Keratinocyte (primary cell): ENCODE data around the gene TGFBR1. TPM values are rescaled to one million over a fixed set of nuclear protein-coding genes. Genes with fewer than 3 reads are reported as not detected.

Experiments used
- DNase-seq: peaks from one replicate; pipeline ENCODE4 v3.0.0-alpha.2; 2011; ENCODE audit warnings: low read depth, missing footprints, low spot score
- FAIRE-seq: peaks from 2 replicates; lab custom pipeline; 2011; peaks lifted over from hg19 to GRCh38; lab: Jason Lieb, UNC
- H2AFZ ChIP-seq: 2 replicates; pipeline ENCODE4 v1.6.0; 2012; ENCODE audit warnings: low read length, control low read depth, inconsistent platforms; ENCODE audit not compliant: control insufficient read depth
- H3K27ac ChIP-seq: 2 replicates; pipeline ENCODE4 v1.5.1; 2011; ENCODE audit warnings: low read length; ENCODE audit not compliant: control insufficient read depth, insufficient read depth
- H3K27me3 ChIP-seq: 3 replicates; pipeline ENCODE4 v1.6.0; 2011; ENCODE audit warnings: low read length; ENCODE audit not compliant: control insufficient read depth, insufficient read depth; ENCODE audit errors: extremely low read depth
- H3K36me3 ChIP-seq, 2 experiments: 2 replicates in 1 of 2; 3 replicates in 1 of 2; pipeline ENCODE4 v1.5.1; 2011; ENCODE audit warnings: low read length in 2 of 2, mild to moderate bottlenecking in 1 of 2; ENCODE audit not compliant: control insufficient read depth in 2 of 2, insufficient read depth in 2 of 2; ENCODE audit errors: extremely low read depth in 1 of 2
- H3K4me1 ChIP-seq: 3 replicates; pipeline ENCODE4 v1.5.1; 2011; ENCODE audit warnings: low read length; ENCODE audit not compliant: control insufficient read depth, insufficient read depth; ENCODE audit errors: extremely low read depth
- H3K4me2 ChIP-seq: 3 replicates; pipeline ENCODE4 v1.6.0; 2011; ENCODE audit warnings: low read depth, low read length; ENCODE audit not compliant: control insufficient read depth, insufficient read depth; ENCODE audit errors: extremely low read depth
- H3K4me3 ChIP-seq, 3 experiments: fragments of 200-600 bp in 1 of 3; sonication (generic) in 1 of 3; 2 replicates in 2 of 3; 3 replicates in 1 of 3; pipeline ENCODE4 v1.5.1; 2011 to 2016; ENCODE audit warnings: low read length in 3 of 3, mild to moderate bottlenecking in 3 of 3, control low read depth in 2 of 3, inconsistent platforms in 1 of 3, low read depth in 1 of 3, mixed read lengths in 1 of 3, mixed run types in 1 of 3, moderate library complexity in 1 of 3; ENCODE audit not compliant: control insufficient read depth in 2 of 3, insufficient read depth in 2 of 3; ENCODE audit errors: extremely low read depth in 1 of 3
- H3K79me2 ChIP-seq: 2 replicates; pipeline ENCODE4 v1.6.0; 2012; ENCODE audit warnings: low read length; ENCODE audit not compliant: control insufficient read depth, insufficient read depth
- H3K9ac ChIP-seq: 3 replicates; pipeline ENCODE4 v1.6.0; 2011; ENCODE audit warnings: low read length; ENCODE audit not compliant: control insufficient read depth, insufficient read depth; ENCODE audit errors: extremely low read depth
- H3K9me1 ChIP-seq: 3 replicates; pipeline ENCODE4 v1.6.0; 2011; ENCODE audit warnings: low read length; ENCODE audit not compliant: control insufficient read depth, insufficient read depth; ENCODE audit errors: extremely low read depth
- H3K9me3 ChIP-seq: 2 replicates; pipeline ENCODE4 v1.5.1; 2012; ENCODE audit warnings: low read depth, low read length; ENCODE audit not compliant: control insufficient read depth
- H4K20me1 ChIP-seq: 3 replicates; pipeline ENCODE4 v1.6.0; 2011; ENCODE audit warnings: low read length; ENCODE audit not compliant: control insufficient read depth, insufficient read depth; ENCODE audit errors: extremely low read depth
- EZH2 ChIP-seq: IDR thresholded peaks from one replicate; pipeline ENCODE4 v1.6.1; 2012; ENCODE audit warnings: inconsistent platforms, mild to moderate bottlenecking, low read length, moderate library complexity
- dilution Hi-C: fragments of 300-500 bp; cut with MboI; formaldehyde crosslinking; loops from one replicate; pipeline ENCODE4 v1.7.0; 2020; ENCODE audit warnings: low sequenced_read_pairs; ENCODE audit not compliant: extremely low pct_ligation_motif_present
- polyA plus RNA-seq, 5 experiments: library from polyadenylated mRNA; depleted of rRNA in 3 of 5; stranded (reverse) in 3 of 5; stranded (forward) in 1 of 5; unstranded in 1 of 5; fragments of >200 nt; gene quantifications; 1 replicate in 1 of 5; 2 replicates in 3 of 5; 3 replicates in 1 of 5; pipeline versions ENCODE4 v1.2.1 to v1.2.3, GENCODE V29; 2011 to 2012; ENCODE audit warnings: missing spikeins in 2 of 5, low read depth in 1 of 5, low replicate concordance in 1 of 5
- TF ChIP-seq, protein P1 (sequence below), 3 experiments: IDR thresholded peaks in 1 of 3; conservative IDR thresholded peaks in 1 of 3; optimal IDR thresholded peaks in 1 of 3; 2 replicates in 2 of 3; 3 replicates in 1 of 3; pipeline versions ENCODE3 to v1.5.1; 2011; ENCODE audit warnings: low read length in 3 of 3, mild to moderate bottlenecking in 3 of 3, moderate library complexity in 2 of 3, control low read depth in 1 of 3, inconsistent platforms in 1 of 3; ENCODE audit not compliant: insufficient read depth in 2 of 3; ENCODE audit errors: extremely low read depth in 1 of 3

The TGFBR1 gene
- polyA plus RNA-seq, 1 donor (not counting 4 experiments of a cell fraction or from before 2014, with no cell fraction given): 55.0 TPM

DNA sequence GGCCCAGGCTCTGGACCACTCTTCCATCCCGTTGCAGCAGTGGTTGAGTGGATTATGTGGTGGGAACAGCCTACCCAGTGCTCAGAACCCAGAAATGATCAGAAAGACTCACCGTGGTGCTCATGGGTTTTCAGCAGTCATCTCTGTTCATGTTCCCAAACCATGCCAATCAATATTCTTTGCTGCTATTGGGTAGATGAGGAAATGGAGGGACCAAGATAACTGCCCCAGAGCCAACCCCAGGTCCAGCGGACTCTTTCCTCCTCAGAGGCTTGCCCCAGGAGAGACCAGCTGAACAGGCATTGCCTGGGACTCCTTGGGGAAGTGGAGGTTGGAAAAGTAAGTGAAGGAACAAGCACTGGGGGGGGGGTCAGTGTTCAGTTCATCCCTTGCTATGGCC lies 78.7 kb downstream of the TGFBR1 start:
- Histone ChIP-seq H3K79me2 (no peaks in the 10 kb centered on the region), H3K4me2 (no peak overlapping the region), H3K36me3 (no peaks in the 10 kb centered on the region), H4K20me1 (no peaks in the 10 kb centered on the region), H3K9me1 (no peaks in the 10 kb centered on the region), H3K27ac (no peak overlapping the region), H3K4me3 (no peak overlapping the region), H3K9me3 (no peaks in the 10 kb centered on the region), H2AFZ (no peak overlapping the region), H3K27me3 (peaks cover 8% of the 10 kb centered on the region), H3K4me1 (peaks cover 2% of the 10 kb centered on the region), H3K9ac (no peak overlapping the region)
- dilution Hi-C loops: no loop called here
- DNase-seq (no peak), FAIRE-seq (no peak)
- no peak for TF ChIP-seq EZH2
- TF ChIP-seq, protein P1, sequence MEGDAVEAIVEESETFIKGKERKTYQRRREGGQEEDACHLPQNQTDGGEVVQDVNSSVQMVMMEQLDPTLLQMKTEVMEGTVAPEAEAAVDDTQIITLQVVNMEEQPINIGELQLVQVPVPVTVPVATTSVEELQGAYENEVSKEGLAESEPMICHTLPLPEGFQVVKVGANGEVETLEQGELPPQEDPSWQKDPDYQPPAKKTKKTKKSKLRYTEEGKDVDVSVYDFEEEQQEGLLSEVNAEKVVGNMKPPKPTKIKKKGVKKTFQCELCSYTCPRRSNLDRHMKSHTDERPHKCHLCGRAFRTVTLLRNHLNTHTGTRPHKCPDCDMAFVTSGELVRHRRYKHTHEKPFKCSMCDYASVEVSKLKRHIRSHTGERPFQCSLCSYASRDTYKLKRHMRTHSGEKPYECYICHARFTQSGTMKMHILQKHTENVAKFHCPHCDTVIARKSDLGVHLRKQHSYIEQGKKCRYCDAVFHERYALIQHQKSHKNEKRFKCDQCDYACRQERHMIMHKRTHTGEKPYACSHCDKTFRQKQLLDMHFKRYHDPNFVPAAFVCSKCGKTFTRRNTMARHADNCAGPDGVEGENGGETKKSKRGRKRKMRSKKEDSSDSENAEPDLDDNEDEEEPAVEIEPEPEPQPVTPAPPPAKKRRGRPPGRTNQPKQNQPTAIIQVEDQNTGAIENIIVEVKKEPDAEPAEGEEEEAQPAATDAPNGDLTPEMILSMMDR (optimal IDR thresholded peaks at IDR 0.05 in 1 of 3, IDR thresholded peaks at IDR 0.05 in 1 of 3, conservative IDR thresholded peaks at IDR 0.05 in 1 of 3; ENCODE audit: extremely low read depth in 1 of 3, insufficient read depth in 2 of 3, low read length in 3 of 3): no peak

- dilution Hi-C loops: no loop called here
- H3K36me3 ChIP-seq: no peaks in the 10 kb centered on the region
- DNase-seq (no peak), FAIRE-seq (no peak)
- peaks cover 2% of the 10 kb centered on the region for H3K4me1 ChIP-seq
- no peaks in the 10 kb centered on the region for H4K20me1 ChIP-seq
- peaks cover 10% of the 10 kb centered on the region for H3K27me3 ChIP-seq
- no peak overlapping the region for H3K27ac ChIP-seq
- H3K9me3 ChIP-seq: no peaks in the 10 kb centered on the region
- no peaks in the 10 kb centered on the region for H3K9me1 ChIP-seq
- H3K79me2 ChIP-seq: no peaks in the 10 kb centered on the region
- TF ChIP-seq, protein P1 (optimal IDR thresholded peaks at IDR 0.05 in 1 of 3, IDR thresholded peaks at IDR 0.05 in 1 of 3, conservative IDR thresholded peaks at IDR 0.05 in 1 of 3; ENCODE audit: extremely low read depth in 1 of 3, insufficient read depth in 2 of 3, low read length in 3 of 3): no peak
- TF ChIP-seq EZH2: no peak
- H3K9ac ChIP-seq: no peak overlapping the region
- no peak overlapping the region for H3K4me3 ChIP-seq
- H2AFZ ChIP-seq: no peak overlapping the region
- H3K4me2 ChIP-seq: no peak overlapping the region
These were observed 79.2 kb downstream of the TGFBR1 start for GRCh38 chr9:99184110-99184474.
